ENCODE data around the gene TEF. TPM values are rescaled to one million over a fixed set of nuclear protein-coding genes. Genes with fewer than 3 reads are reported as not detected.

The TEF gene
- total RNA-seq, 4 donors from 2014 or later = 22.9 to 47.9 (median 34.0) TPM

GRCh38 chr22:41382098-41382578 is 396 bp downstream of the TEF start:
- DNase-seq = peak; percentile 74
- H3K9me3 ChIP-seq = no peaks in the 10 kb centered on the region
- peak overlapping the region; percentile 74 to 97 (median 86) for H3K4me3 ChIP-seq
- in situ Hi-C loops (cut with MboI; ENCODE audit: low pct_ligation_motif_present in 1 of 4, low pct_unique_long_range_greater_than_20kb in 1 of 4, low sequenced_read_pairs in 3 of 4) = no loop called here
- intact Hi-C loops (cut with DNase I; ENCODE audit: low total_unique reads) = no loop called here
- 2% methylated on average over 26 of the region's 35 CpGs; no CpG with 5 or more reads in 1 of the 2 donors for WGBS, 2 donors (ENCODE audit: low coverage in 1 of 2)
- H3K4me1 ChIP-seq = peaks cover 3 to 37% (median 32%) of the 10 kb centered on the region in 4 donors
- no peak for TF ChIP-seq EP300 (IDR thresholded peaks at IDR 0.05; ENCODE audit: low read depth)
- TF ChIP-seq CTCF (IDR thresholded peaks at IDR 0.05) = no peak
- TF ChIP-seq POLR2A (IDR thresholded peaks at IDR 0.05) = no peak
- no peak for TF ChIP-seq POLR2AphosphoS5 (IDR thresholded peaks at IDR 0.05)
- no peaks in the 10 kb centered on the region for H3K27me3 ChIP-seq
- peak overlapping the region; percentile 95 to 98 (median 97) for H3K27ac ChIP-seq
- H3K36me3 ChIP-seq = no peaks in the 10 kb centered on the region

GRCh38 chr22:41382610-41383009 is 868 bp downstream of the TEF start:
- H3K36me3 ChIP-seq = peaks cover 0 to 3% (median 0%) of the 10 kb centered on the region in 4 donors
- H3K4me3 ChIP-seq = peak overlapping the region; percentile 74 to 97 (median 86)
- intact Hi-C loops (cut with DNase I; ENCODE audit: low total_unique reads) (no loop called here), in situ Hi-C loops (cut with MboI; ENCODE audit: low pct_ligation_motif_present in 1 of 4, low pct_unique_long_range_greater_than_20kb in 1 of 4, low sequenced_read_pairs in 3 of 4) (no loop called here)
- H3K27me3 ChIP-seq = no peaks in the 10 kb centered on the region
- no peak for DNase-seq
- WGBS, 2 donors (ENCODE audit: low coverage in 1 of 2) = 16% methylated on average over 19 of the region's 19 CpGs; no CpG with 5 or more reads in 1 of the 2 donors
- H3K4me1 ChIP-seq = peaks cover 3 to 37% (median 32%) of the 10 kb centered on the region in 4 donors
- no peak for TF ChIP-seq EP300 (IDR thresholded peaks at IDR 0.05; ENCODE audit: low read depth)
- no peak for TF ChIP-seq POLR2AphosphoS5 (IDR thresholded peaks at IDR 0.05)
- no peak for TF ChIP-seq CTCF (IDR thresholded peaks at IDR 0.05)
- TF ChIP-seq POLR2A (IDR thresholded peaks at IDR 0.05) = no peak
- H3K27ac ChIP-seq = peak overlapping the region; percentile 95 to 98 (median 97)
- H3K9me3 ChIP-seq = no peaks in the 10 kb centered on the region

GRCh38 chr22:41383085-41383484 is 1.3 kb downstream of the TEF start:
- H3K27me3 ChIP-seq = no peaks in the 10 kb centered on the region
- peak overlapping the region; percentile 74 to 97 (median 86) for H3K4me3 ChIP-seq
- H3K36me3 ChIP-seq = peaks cover 0 to 7% (median under 1%) of the 10 kb centered on the region in 4 donors
- H3K4me1 ChIP-seq = peaks cover 3 to 37% (median 32%) of the 10 kb centered on the region in 4 donors
- in situ Hi-C loops (cut with MboI; ENCODE audit: low pct_ligation_motif_present in 1 of 4, low pct_unique_long_range_greater_than_20kb in 1 of 4, low sequenced_read_pairs in 3 of 4) (no loop called here), intact Hi-C loops (cut with DNase I; ENCODE audit: low total_unique reads) (no loop called here)
- DNase-seq = no peak
- H3K27ac ChIP-seq = peak overlapping the region; percentile 95 to 98 (median 97)
- no peak for TF ChIP-seq EP300 (IDR thresholded peaks at IDR 0.05; ENCODE audit: low read depth)
- TF ChIP-seq POLR2AphosphoS5 (IDR thresholded peaks at IDR 0.05) = no peak
- TF ChIP-seq POLR2A (IDR thresholded peaks at IDR 0.05) = no peak
- no peak for TF ChIP-seq CTCF (IDR thresholded peaks at IDR 0.05)
- WGBS, 2 donors (ENCODE audit: low coverage in 1 of 2) = 44 to 52% methylated on average over 4 to 5 of the region's 5 CpGs
- no peaks in the 10 kb centered on the region for H3K9me3 ChIP-seq

- no peaks in the 10 kb centered on the region for H3K27me3 ChIP-seq
- intact Hi-C loops (cut with DNase I; ENCODE audit: low total_unique reads) = no loop called here
- H3K4me3 ChIP-seq = no peak overlapping the region
- peaks cover 3 to 37% (median 32%) of the 10 kb centered on the region in 4 donors for H3K4me1 ChIP-seq
- H3K27ac ChIP-seq = peak overlapping the region; percentile 95 to 98 (median 97)
- no peak for DNase-seq
- H3K9me3 ChIP-seq = no peaks in the 10 kb centered on the region
- in situ Hi-C loops (cut with MboI; ENCODE audit: low pct_ligation_motif_present in 1 of 4, low pct_unique_long_range_greater_than_20kb in 1 of 4, low sequenced_read_pairs in 3 of 4) = no loop called here
- TF ChIP-seq CTCF (IDR thresholded peaks at IDR 0.05) (no peak), POLR2A (IDR thresholded peaks at IDR 0.05) (no peak), POLR2AphosphoS5 (IDR thresholded peaks at IDR 0.05) (no peak), EP300 (IDR thresholded peaks at IDR 0.05; ENCODE audit: low read depth) (no peak)
- H3K36me3 ChIP-seq = peaks cover 0 to 18% (median 6%) of the 10 kb centered on the region in 4 donors
Measured at GRCh38 chr22:41384128-41384527, 2.4 kb downstream of the TEF start.
